Nephron progenitor cell (in vitro differentiated cells): Measurements from ENCODE around the gene METRNL.

Source experiments
- DNase-seq: peaks from one replicate; pipeline ENCODE4 v3.0.0; 2021
- H3K27ac Mint-ChIP-seq: 2 replicates; pipeline ENCODE4 v1.8.0; 2021; ENCODE audit warnings: mild to moderate bottlenecking, moderate library complexity, mixed read lengths
- H3K27me3 Mint-ChIP-seq: 2 replicates; pipeline ENCODE4 v1.8.0; 2021; ENCODE audit warnings: mild to moderate bottlenecking, low read depth, mixed read lengths; ENCODE audit not compliant: poor library complexity
- H3K36me3 Mint-ChIP-seq: 2 replicates; pipeline ENCODE4 v1.8.0; 2021; ENCODE audit warnings: low read depth, mixed read lengths
- H3K4me1 Mint-ChIP-seq: 2 replicates; pipeline ENCODE4 v1.8.0; 2021; ENCODE audit warnings: mixed read lengths
- H3K4me3 Mint-ChIP-seq: 2 replicates; pipeline ENCODE4 v1.8.0; 2021; ENCODE audit warnings: mild to moderate bottlenecking, moderate library complexity, mixed read lengths
- H3K9me3 Mint-ChIP-seq: 2 replicates; pipeline ENCODE4 v1.8.0; 2021; ENCODE audit warnings: mild to moderate bottlenecking, moderate library complexity, mixed read lengths
- TF ChIP-seq, protein P1 (sequence below): fragments of 200-600 bp; sonication (generic); IDR thresholded peaks from 2 replicates; pipeline ENCODE4 v1.5.0; 2021; ENCODE audit warnings: antibody characterized with exemption

Gene METRNL

DNA sequence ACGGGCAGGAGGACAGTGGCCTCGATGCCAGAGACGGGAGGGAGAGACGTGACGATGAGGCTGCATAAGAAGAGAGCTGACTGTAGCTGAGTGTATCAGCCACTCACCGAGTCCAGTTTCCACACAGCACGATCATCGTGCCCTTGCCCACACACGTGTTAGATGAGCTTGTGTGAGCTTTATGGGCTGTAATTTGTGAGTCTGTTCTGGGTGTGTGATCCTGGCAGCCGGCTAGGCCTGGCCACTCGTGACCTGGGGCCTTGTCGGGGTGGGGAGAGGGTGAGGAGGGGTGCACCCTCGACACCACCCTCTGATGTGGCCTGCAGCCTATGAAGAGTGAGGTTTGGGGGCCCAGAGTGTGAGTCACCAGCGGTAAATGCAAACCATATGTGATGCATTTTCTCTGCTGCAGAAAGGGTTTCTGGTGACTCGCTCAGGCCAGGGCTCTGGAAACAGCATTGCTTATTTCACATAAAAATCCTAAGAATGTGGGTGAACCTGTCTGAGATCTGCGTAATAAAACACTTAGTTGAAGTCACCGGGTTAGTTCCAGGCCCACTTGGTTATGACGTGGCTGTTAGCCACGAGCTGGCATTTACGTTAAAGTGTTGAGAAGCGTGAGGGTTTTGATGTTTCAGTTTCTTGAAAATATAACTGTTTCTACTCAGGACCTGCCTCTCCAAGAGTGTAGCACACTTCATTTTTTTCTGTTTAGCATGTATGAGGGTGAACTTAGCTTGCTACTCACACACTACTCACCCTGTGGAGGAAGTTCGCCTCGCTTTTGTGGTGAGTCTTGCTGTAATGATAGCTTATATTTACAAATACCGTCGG lies 4.2 kb downstream of the METRNL start:
- Mint-ChIP-seq H3K27me3 (peaks cover 26% of the 10 kb centered on the region), H3K36me3 (no peaks in the 10 kb centered on the region), H3K4me1 (peaks cover 48% of the 10 kb centered on the region), H3K27ac (peak overlapping the region; percentile 42), H3K9me3 (no peaks in the 10 kb centered on the region), H3K4me3 (peak overlapping the region; percentile 75)
- DNase-seq, result no peak
- TF ChIP-seq, protein P1, sequence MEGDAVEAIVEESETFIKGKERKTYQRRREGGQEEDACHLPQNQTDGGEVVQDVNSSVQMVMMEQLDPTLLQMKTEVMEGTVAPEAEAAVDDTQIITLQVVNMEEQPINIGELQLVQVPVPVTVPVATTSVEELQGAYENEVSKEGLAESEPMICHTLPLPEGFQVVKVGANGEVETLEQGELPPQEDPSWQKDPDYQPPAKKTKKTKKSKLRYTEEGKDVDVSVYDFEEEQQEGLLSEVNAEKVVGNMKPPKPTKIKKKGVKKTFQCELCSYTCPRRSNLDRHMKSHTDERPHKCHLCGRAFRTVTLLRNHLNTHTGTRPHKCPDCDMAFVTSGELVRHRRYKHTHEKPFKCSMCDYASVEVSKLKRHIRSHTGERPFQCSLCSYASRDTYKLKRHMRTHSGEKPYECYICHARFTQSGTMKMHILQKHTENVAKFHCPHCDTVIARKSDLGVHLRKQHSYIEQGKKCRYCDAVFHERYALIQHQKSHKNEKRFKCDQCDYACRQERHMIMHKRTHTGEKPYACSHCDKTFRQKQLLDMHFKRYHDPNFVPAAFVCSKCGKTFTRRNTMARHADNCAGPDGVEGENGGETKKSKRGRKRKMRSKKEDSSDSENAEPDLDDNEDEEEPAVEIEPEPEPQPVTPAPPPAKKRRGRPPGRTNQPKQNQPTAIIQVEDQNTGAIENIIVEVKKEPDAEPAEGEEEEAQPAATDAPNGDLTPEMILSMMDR, result no peak

DNA sequence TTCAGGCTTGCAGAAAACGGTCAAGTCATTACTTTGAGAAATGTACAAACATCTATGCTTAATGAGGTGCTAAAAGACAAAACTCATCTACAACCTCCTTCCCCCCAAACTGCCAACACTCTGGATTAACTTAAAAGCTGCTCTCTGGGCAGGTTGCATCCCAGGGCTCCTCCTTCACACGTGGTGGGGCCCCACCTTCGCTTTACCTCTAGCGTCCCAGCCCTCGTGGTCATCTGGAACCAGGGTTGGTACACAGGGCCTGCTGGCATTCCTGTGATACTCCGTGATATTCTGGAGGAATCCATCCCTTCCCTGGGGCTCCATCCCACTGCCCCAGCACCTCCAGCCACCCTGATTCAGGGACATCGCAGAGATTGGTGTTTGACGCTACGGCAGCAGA lies 4.8 kb downstream of the METRNL start:
- H3K4me1 Mint-ChIP-seq, result peaks cover 50% of the 10 kb centered on the region
- no peak overlapping the region for H3K4me3 Mint-ChIP-seq
- no peak overlapping the region for H3K27ac Mint-ChIP-seq
- TF ChIP-seq, protein P1, result no peak
- H3K36me3 Mint-ChIP-seq, result no peaks in the 10 kb centered on the region
- peaks cover 24% of the 10 kb centered on the region for H3K27me3 Mint-ChIP-seq
- no peak for DNase-seq
- H3K9me3 Mint-ChIP-seq, result no peaks in the 10 kb centered on the region

DNA sequence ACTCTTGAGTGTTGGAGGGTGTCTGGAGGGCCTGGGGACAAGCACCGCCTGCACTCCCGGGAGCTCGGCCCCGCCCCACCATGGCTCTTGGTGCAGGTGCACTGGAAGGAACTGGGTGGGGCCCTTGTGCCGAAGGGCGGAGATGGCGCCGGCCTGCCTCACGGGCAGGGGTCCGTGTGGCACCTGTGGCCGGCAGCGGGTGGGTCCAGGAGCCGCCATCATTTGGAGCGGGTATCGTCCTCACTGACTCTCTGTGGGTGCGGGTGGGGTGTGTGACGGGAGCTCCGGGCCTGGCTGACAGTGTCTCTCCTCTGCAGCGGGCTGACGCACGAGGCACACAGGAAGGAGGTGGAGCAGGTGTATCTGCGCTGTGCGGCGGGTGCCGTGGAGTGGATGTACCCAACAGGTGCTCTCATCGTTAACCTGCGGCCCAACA lies 5.2 kb downstream of the METRNL start:
- Mint-ChIP-seq H3K4me3 (no peak overlapping the region), H3K9me3 (no peaks in the 10 kb centered on the region), H3K36me3 (no peaks in the 10 kb centered on the region), H3K27ac (no peak overlapping the region), H3K27me3 (peaks cover 24% of the 10 kb centered on the region), H3K4me1 (peaks cover 54% of the 10 kb centered on the region)
- TF ChIP-seq, protein P1, result no peak
- no peak for DNase-seq

DNA sequence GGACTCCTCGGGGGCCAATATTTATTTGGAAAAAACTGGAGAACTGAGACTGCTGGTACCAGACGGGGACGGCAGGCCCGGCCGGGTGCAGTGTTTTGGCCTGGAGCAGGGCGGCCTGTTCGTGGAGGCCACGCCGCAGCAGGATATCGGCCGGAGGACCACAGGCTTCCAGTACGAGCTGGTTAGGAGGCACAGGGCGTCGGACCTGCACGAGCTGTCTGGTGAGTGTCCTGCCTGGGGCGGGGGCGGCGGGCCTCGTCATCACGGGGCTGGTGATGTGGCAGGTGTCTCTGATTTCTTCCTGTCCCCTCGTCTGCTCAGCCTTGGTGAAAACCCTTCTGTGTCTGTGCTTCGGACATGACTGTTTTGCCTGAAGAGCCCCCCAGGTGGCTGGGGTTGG lies 5.7 kb downstream of the METRNL start:
- Mint-ChIP-seq H3K9me3 (no peaks in the 10 kb centered on the region), H3K4me1 (peaks cover 56% of the 10 kb centered on the region), H3K36me3 (no peaks in the 10 kb centered on the region), H3K27me3 (peaks cover 24% of the 10 kb centered on the region), H3K27ac (no peak overlapping the region), H3K4me3 (no peak overlapping the region)
- DNase-seq, result no peak
- TF ChIP-seq, protein P1, result no peak

DNA sequence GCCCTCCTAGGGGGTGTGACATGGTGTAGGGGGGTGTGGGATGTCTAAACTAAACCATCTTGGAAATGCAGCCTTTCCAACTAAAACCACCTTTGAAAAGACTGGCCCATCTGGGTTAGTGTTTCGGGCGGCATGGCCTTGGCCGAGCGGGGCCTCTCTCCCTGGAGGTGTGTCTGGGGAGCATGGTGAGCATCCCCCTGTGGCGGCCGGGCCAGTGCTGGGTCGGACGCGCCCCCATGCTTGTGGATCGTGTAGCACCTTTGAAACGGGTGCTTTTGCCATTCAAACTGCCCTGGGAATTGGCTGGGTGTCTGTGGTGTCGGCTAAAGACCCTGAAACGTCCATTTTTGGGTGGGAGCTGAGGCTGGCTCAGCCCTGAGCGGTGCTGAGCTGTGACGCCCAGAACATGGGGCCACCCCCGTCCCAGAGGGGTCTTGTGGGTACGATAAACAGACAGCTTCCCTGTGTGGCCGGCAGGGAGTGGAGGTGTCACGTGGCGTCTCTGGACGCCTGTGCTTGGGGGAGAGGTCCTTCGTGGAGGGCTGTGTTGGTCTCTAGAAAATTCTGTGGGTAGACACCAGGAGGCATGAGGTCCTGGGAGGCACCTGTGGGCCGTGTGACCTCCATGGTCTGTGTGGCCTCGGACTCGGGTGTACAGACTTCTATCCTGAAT lies 6.3 kb downstream of the METRNL start:
- TF ChIP-seq, protein P1, result no peak
- Mint-ChIP-seq H3K4me1 (peaks cover 58% of the 10 kb centered on the region), H3K36me3 (no peaks in the 10 kb centered on the region), H3K27ac (no peak overlapping the region), H3K27me3 (peaks cover 24% of the 10 kb centered on the region), H3K4me3 (no peak overlapping the region), H3K9me3 (no peaks in the 10 kb centered on the region)
- DNase-seq, result no peak
